OCI-LY3 (cell line): ENCODE measurements around the gene TMEM184C.

Source experiments
- H2AFZ ChIP-seq: fragments of 200-600, 300-600 bp; shearing (Covaris generic); 2 replicates; pipeline ENCODE4 v1.6.0; 2014; ENCODE audit warnings: antibody characterized with exemption, low read depth, low read length
- H3K27ac ChIP-seq: fragments of 200-600, 300-600 bp; sonication (generic); 2 replicates; pipeline ENCODE4 v1.5.1; 2014; ENCODE audit warnings: mild to moderate bottlenecking, low read length, moderate library complexity, mixed read lengths
- H3K27me3 ChIP-seq: fragments of 200-600, 300-600 bp; sonication (generic); 2 replicates; pipeline ENCODE4 v1.6.1; 2014; ENCODE audit warnings: low read depth, low read length, mixed read lengths
- H3K36me3 ChIP-seq: fragments of 200-600, 300-600 bp; sonication (generic); replicated peaks from 2 replicates; pipeline ENCODE3; 2014; ENCODE audit warnings: low read depth, low read length, mixed read lengths
- H3K4me1 ChIP-seq: fragments of 300-600, 200-600 bp; sonication (generic); 2 replicates; pipeline ENCODE4 v1.6.1; 2014; ENCODE audit warnings: low read length, mixed read lengths
- H3K4me2 ChIP-seq: fragments of 200-600, 300-600 bp; sonication (generic); 2 replicates; pipeline ENCODE4 v1.6.1; 2014; ENCODE audit warnings: low read length, mixed read lengths
- H3K4me3 ChIP-seq: fragments of 300-600, 200-600 bp; sonication (generic); 2 replicates; pipeline ENCODE4 v1.5.1; 2014; ENCODE audit warnings: antibody characterized with exemption, mild to moderate bottlenecking, low read length, moderate library complexity
- H3K79me2 ChIP-seq: fragments of 300-600, 200-600 bp; shearing (Covaris generic); 2 replicates; pipeline ENCODE4 v1.6.1; 2014; ENCODE audit warnings: mild to moderate bottlenecking, low read length, mixed read lengths
- H3K9ac ChIP-seq: fragments of 300-600, 200-600 bp; shearing (Covaris generic); 2 replicates; pipeline ENCODE4 v1.6.0; 2014; ENCODE audit warnings: mild to moderate bottlenecking, low read length, moderate library complexity
- H3K9me3 ChIP-seq: fragments of 200-600, 300-600 bp; shearing (Covaris generic); 2 replicates; pipeline ENCODE4 v1.6.1; 2014; ENCODE audit warnings: low read length, mixed read lengths; ENCODE audit not compliant: insufficient read depth
- H4K20me1 ChIP-seq: fragments of 200-600, 300-600 bp; sonication (generic); 2 replicates; pipeline ENCODE4 v1.6.1; 2016; ENCODE audit warnings: low read length, mixed read lengths; ENCODE audit not compliant: insufficient read depth
- CTCF ChIP-seq: fragments of 200-600, 300-600 bp; sonication (generic); IDR thresholded peaks from 2 replicates; pipeline ENCODE4 v1.5.1; 2014; ENCODE audit warnings: antibody characterized with exemption, low read length, low read depth
- EZH2phosphoT487 ChIP-seq: fragments of 200-600 bp; shearing (Covaris generic); IDR thresholded peaks from 2 replicates; pipeline ENCODE4 v1.6.1; 2018; ENCODE audit warnings: antibody characterized with exemption, mixed run types, low read depth

TMEM184C gene

DNA sequence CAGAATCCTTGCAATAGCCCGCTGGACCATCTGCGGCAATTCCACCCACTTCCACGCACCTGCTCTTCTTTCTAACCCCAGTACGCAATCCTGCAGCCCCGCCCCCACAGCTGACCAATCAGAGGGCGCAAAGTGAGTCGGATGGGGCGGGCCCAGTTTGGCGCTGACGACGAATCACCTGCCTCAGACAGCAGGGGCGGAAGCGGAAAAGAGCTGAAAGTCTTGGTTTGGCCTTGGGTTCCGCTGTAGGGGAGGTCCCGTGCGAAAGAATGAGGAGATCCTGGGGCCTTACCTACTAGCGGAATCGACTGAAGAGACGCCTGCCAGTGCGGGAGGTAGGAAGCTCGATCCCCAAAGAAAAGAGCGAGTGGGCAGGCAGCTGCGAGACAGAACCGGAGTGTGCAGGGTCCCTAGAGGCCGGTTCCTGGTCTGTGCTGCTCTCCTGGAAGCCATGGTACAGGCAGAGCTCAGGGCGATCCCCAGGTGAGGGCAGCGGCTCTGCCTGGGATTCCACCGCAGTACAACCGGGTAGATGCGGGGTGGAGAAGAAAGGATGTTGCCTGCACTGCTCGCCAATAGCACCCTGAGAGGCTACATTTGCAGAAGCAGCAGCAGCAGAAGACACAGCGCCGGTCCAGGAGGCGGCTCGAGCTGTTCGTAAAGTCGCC is at the start of gene TMEM184C:
Gene TMEM184C, plus strand, starts transcription at position 225 of the 668 bp plus-strand sequence. CDS start 560 bp downstream, outside the sequence.
- peak within 1 kb of the TSS; percentile 84 for H3K9ac ChIP-seq
- H4K20me1 ChIP-seq: no peaks in the 10 kb centered on the region
- no peaks in the 10 kb centered on the region for H3K27me3 ChIP-seq
- TF ChIP-seq CTCF (no peak), EZH2phosphoT487 (no peak)
- peak within 1 kb of the TSS; percentile 78 for H3K27ac ChIP-seq
- peak within 1 kb of the TSS; percentile 92 for H2AFZ ChIP-seq
- peaks cover 8% of the 10 kb centered on the region for H3K36me3 ChIP-seq
- no peaks in the 10 kb centered on the region for H3K9me3 ChIP-seq
- H3K4me2 ChIP-seq: peak within 1 kb of the TSS; percentile 84
- H3K79me2 ChIP-seq: peaks cover 38% of the 10 kb centered on the region
- peak within 1 kb of the TSS; percentile 86 for H3K4me3 ChIP-seq
- peaks cover 13% of the 10 kb centered on the region for H3K4me1 ChIP-seq

- Histone ChIP-seq H2AFZ (no peak overlapping the region), H3K27ac (no peak overlapping the region), H3K4me1 (no peaks in the 10 kb centered on the region), H3K4me2 (no peak overlapping the region), H3K36me3 (no peaks in the 10 kb centered on the region), H3K27me3 (no peaks in the 10 kb centered on the region), H3K4me3 (no peak overlapping the region), H3K9ac (no peak overlapping the region), H4K20me1 (no peaks in the 10 kb centered on the region), H3K79me2 (no peaks in the 10 kb centered on the region), H3K9me3 (no peaks in the 10 kb centered on the region)
- no peak for TF ChIP-seq EZH2phosphoT487
- TF ChIP-seq CTCF: no peak
These were observed 46.6 kb upstream of the TMEM184C start for GRCh38 chr4:147570616-147571015.

GRCh38 chr4:147571036-147571770 is 46.0 kb upstream of the TMEM184C start:
- Histone ChIP-seq H3K4me1 (no peaks in the 10 kb centered on the region), H3K27me3 (no peaks in the 10 kb centered on the region), H2AFZ (no peak overlapping the region), H3K9ac (no peak overlapping the region), H3K36me3 (no peaks in the 10 kb centered on the region), H4K20me1 (no peaks in the 10 kb centered on the region), H3K79me2 (no peaks in the 10 kb centered on the region), H3K27ac (no peak overlapping the region), H3K4me2 (no peak overlapping the region), H3K9me3 (no peaks in the 10 kb centered on the region), H3K4me3 (no peak overlapping the region)
- TF ChIP-seq EZH2phosphoT487 (no peak), CTCF (no peak)

GRCh38 chr4:147576084-147576483 is 41.1 kb upstream of the TMEM184C start:
- H3K27me3 ChIP-seq: no peaks in the 10 kb centered on the region

More at GRCh38 chr4:147576084-147576483, 41.1 kb upstream of the TMEM184C start:
- no peaks in the 10 kb centered on the region for H3K36me3 ChIP-seq
- H4K20me1 ChIP-seq: no peaks in the 10 kb centered on the region
- no peak overlapping the region for H3K4me2 ChIP-seq
- H3K4me1 ChIP-seq: no peaks in the 10 kb centered on the region
- no peaks in the 10 kb centered on the region for H3K9me3 ChIP-seq
- no peak overlapping the region for H3K27ac ChIP-seq
- H3K9ac ChIP-seq: no peak overlapping the region
- no peak overlapping the region for H3K4me3 ChIP-seq
- no peaks in the 10 kb centered on the region for H3K79me2 ChIP-seq
- TF ChIP-seq EZH2phosphoT487: no peak
- no peak for TF ChIP-seq CTCF
- no peak overlapping the region for H2AFZ ChIP-seq
